Endothelial cell of umbilical vein (primary cell): ENCODE results near the gene CAMTA1. TPM values are rescaled to one million over a fixed set of nuclear protein-coding genes. Genes with fewer than 3 reads are reported as not detected.

Experiments
- BruUV-seq: library from RNA; stranded (reverse); fragments of 400-500 nt; replicated peaks from 2 replicates; lab custom pipeline; 2021; lab: Mats Ljungman, UMichigan
- CTCF ChIA-PET: fragments of 300-600, 350-600 bp; sonication (Branson Sonifier 250); formaldehyde crosslinking; loops from one replicate; lab custom pipeline; 2021; ENCODE audit warnings: antibody characterized with exemption, inconsistent platforms; lab: Charles Lee
- POLR2A ChIA-PET: fragments of 300-600, 350-600 bp; sonication (Branson Sonifier 250); formaldehyde crosslinking; loops from one replicate; lab custom pipeline; 2021; ENCODE audit warnings: antibody characterized with exemption, inconsistent platforms; lab: Charles Lee
- DNase-seq: peaks from one replicate; pipeline ENCODE4 v3.0.0-alpha.2; 2011; ENCODE audit warnings: low read depth, low spot score
- FAIRE-seq: peaks from 2 replicates; lab custom pipeline; 2011; peaks lifted over from hg19 to GRCh38; lab: Jason Lieb, UNC
- H2AFZ ChIP-seq: 2 replicates; pipeline ENCODE4 v1.6.0; 2012; ENCODE audit warnings: low read depth, low read length, control low read depth, inconsistent platforms
- H3K27ac ChIP-seq: 2 replicates; pipeline ENCODE4 v1.5.1; 2011; ENCODE audit warnings: low read depth, mild to moderate bottlenecking, control low read depth, low read length, moderate library complexity; ENCODE audit not compliant: insufficient read depth
- H3K27me3 ChIP-seq, 2 experiments: 2 replicates each; pipeline versions ENCODE4 v1.6.0 to v1.6.1; 2011; ENCODE audit warnings: low read length in 2 of 2, mixed read lengths in 1 of 2; ENCODE audit not compliant: control insufficient read depth in 2 of 2, insufficient read depth in 2 of 2
- H3K36me3 ChIP-seq, 2 experiments: 2 replicates in 1 of 2; 3 replicates in 1 of 2; pipeline ENCODE4 v1.5.1; 2011; ENCODE audit warnings: low read length in 2 of 2, mild to moderate bottlenecking in 1 of 2, moderate library complexity in 1 of 2; ENCODE audit not compliant: control insufficient read depth in 2 of 2, insufficient read depth in 2 of 2; ENCODE audit errors: extremely low read depth in 1 of 2
- H3K4me1 ChIP-seq: 3 replicates; pipeline ENCODE4 v1.5.1; 2011; ENCODE audit warnings: mild to moderate bottlenecking, low read length; ENCODE audit not compliant: control insufficient read depth, insufficient read depth; ENCODE audit errors: extremely low read depth
- H3K4me2 ChIP-seq: 2 replicates; pipeline ENCODE4 v1.6.1; 2011; ENCODE audit warnings: low read length, control low read depth, mixed read lengths; ENCODE audit not compliant: insufficient read depth
- H3K4me3 ChIP-seq, 3 experiments: fragments of 200-600 bp in 1 of 3; sonication (generic), shearing (Covaris generic) in 1 of 3; replicated peaks in 1 of 3; 2 replicates each; pipeline ENCODE4 v1.5.1; 2011 to 2016; ENCODE audit warnings: control low read depth in 3 of 3, low read length in 3 of 3, mild to moderate bottlenecking in 2 of 3, inconsistent platforms in 1 of 3, low read depth in 1 of 3, moderate library complexity in 1 of 3; ENCODE audit not compliant: insufficient read depth in 1 of 3
- H3K79me2 ChIP-seq: 2 replicates; pipeline ENCODE4 v1.6.0; 2012; ENCODE audit warnings: low read length, inconsistent platforms; ENCODE audit not compliant: control insufficient read depth, insufficient read depth
- H3K9ac ChIP-seq: replicated peaks from 2 replicates; pipeline ENCODE3; 2011; ENCODE audit warnings: low read length, control low read depth; ENCODE audit not compliant: insufficient read depth; ENCODE audit errors: extremely low read depth
- H3K9me1 ChIP-seq: replicated peaks from 3 replicates; pipeline ENCODE4 v1.6.0; 2011; ENCODE audit warnings: mild to moderate bottlenecking, low read length; ENCODE audit not compliant: control insufficient read depth, insufficient read depth; ENCODE audit errors: extremely low read depth
- H3K9me3 ChIP-seq: replicated peaks from 2 replicates; pipeline ENCODE4 v1.5.1; 2012; ENCODE audit warnings: low read length, inconsistent platforms; ENCODE audit not compliant: control insufficient read depth, insufficient read depth
- H4K20me1 ChIP-seq: replicated peaks from 2 replicates; pipeline ENCODE3; 2011; ENCODE audit warnings: mild to moderate bottlenecking, low read length; ENCODE audit not compliant: control insufficient read depth, insufficient read depth; ENCODE audit errors: extremely low read depth
- CTCF ChIP-seq, 2 donors: IDR thresholded peaks; 1 replicate in 1 of 2; 2 replicates in 1 of 2; pipeline ENCODE4 v1.5.1; 2011; ENCODE audit warnings: low read length in 2 of 2, mild to moderate bottlenecking in 2 of 2, moderate library complexity in 2 of 2, control low read depth in 1 of 2, inconsistent platforms in 1 of 2, low read depth in 1 of 2; ENCODE audit not compliant: insufficient read depth in 1 of 2; ENCODE audit errors: extremely low read depth in 1 of 2
- EZH2 ChIP-seq: IDR thresholded peaks from 2 replicates; pipeline ENCODE4 v1.6.1; 2012; ENCODE audit warnings: borderline replicate concordance, low read depth, mild to moderate bottlenecking, moderate library complexity, low read length, inconsistent platforms; ENCODE audit not compliant: severe bottlenecking
- FOS ChIP-seq: IDR thresholded peaks from 2 replicates; pipeline ENCODE4 v1.6.1; 2011; ENCODE audit warnings: mild to moderate bottlenecking, low read length, moderate library complexity, borderline replicate concordance; ENCODE audit not compliant: insufficient read depth
- GATA2 ChIP-seq: IDR thresholded peaks from 2 replicates; pipeline ENCODE4 v1.7.0; 2011; ENCODE audit warnings: low read depth, mild to moderate bottlenecking, moderate library complexity, mixed read lengths, low read length; ENCODE audit not compliant: insufficient read length, insufficient read depth
- JUN ChIP-seq: IDR thresholded peaks from 2 replicates; pipeline ENCODE4 v1.6.1; 2011; ENCODE audit warnings: borderline replicate concordance, low read depth; ENCODE audit not compliant: insufficient read length, insufficient read depth
- MAX ChIP-seq: IDR thresholded peaks from 2 replicates; pipeline ENCODE4 v1.6.1; 2011; ENCODE audit not compliant: insufficient read depth, insufficient read length
- MYC ChIP-seq: IDR thresholded peaks from one replicate; pipeline ENCODE4 v1.6.1; 2011; ENCODE audit warnings: mild to moderate bottlenecking, low read depth, low read length
- POLR2A ChIP-seq: IDR thresholded peaks from 2 replicates; pipeline ENCODE4 v1.6.1; 2012; ENCODE audit warnings: low read depth, mild to moderate bottlenecking, control low read depth, low read length
- POLR2AphosphoS5 ChIP-seq: IDR thresholded peaks from 2 replicates; pipeline ENCODE4 v1.6.1; 2012; ENCODE audit warnings: low read depth, mild to moderate bottlenecking, control low read depth, low read length, moderate library complexity; ENCODE audit not compliant: insufficient read depth
- dilution Hi-C: fragments of 300-500 bp; cut with MboI; formaldehyde crosslinking; loops from one replicate; pipeline ENCODE4 v1.15.0; 2019; ENCODE audit warnings: low sequenced_read_pairs; ENCODE audit not compliant: extremely low pct_ligation_motif_present
- intact Hi-C: fragments of 100-400 bp; cut with micrococcal nuclease; formaldehyde crosslinking; loops from one replicate; pipeline ENCODE4 v1.10.0; 2022
- polyA plus RNA-seq, 4 experiments: library from polyadenylated mRNA; depleted of rRNA in 3 of 4; stranded (reverse) in 3 of 4; unstranded in 1 of 4; fragments of >200 nt; gene quantifications; 2 replicates each; pipeline versions ENCODE4 v1.2.1 to v1.2.3, GENCODE V29; 2011 to 2012; ENCODE audit warnings: missing spikeins in 1 of 4
- total RNA-seq: library from RNA; stranded (reverse); gene quantifications from 2 replicates; pipeline ENCODE4 v1.2.3, GENCODE V29; 2021

Gene CAMTA1
- total and polyA plus RNA-seq, 2 donors (not counting 3 experiments of a cell fraction or from before 2014, with no cell fraction given) = 50.8 to 92.7 TPM

- peak within 1 kb of the TSS; percentile 97 for H2AFZ ChIP-seq
- POLR2A ChIA-PET = no interaction called here
- TSS peak; percentile 39 for BruUV-seq
- H3K9me3 ChIP-seq = no peaks in the 10 kb centered on the region
- no peaks in the 10 kb centered on the region for H3K27me3 ChIP-seq
- peak; percentile 70 for TF ChIP-seq POLR2A
- TF ChIP-seq GATA2 = no peak
- peak; percentile 71 for TF ChIP-seq POLR2AphosphoS5
- peaks cover 38% of the 10 kb centered on the region for H3K79me2 ChIP-seq
- peak within 1 kb of the TSS; percentile 92 for H3K4me2 ChIP-seq
- peak within 1 kb of the TSS; percentile 92 for H3K9ac ChIP-seq
- CTCF ChIA-PET = interaction anchor here (0.8 to 1.8 kb wide), 5 partner anchors 16 to 104 kb away, joined by 3 to 7 read pairs (median 3); no protein-coding TSS in a partner anchor
- H3K36me3 ChIP-seq = peaks cover 0 to 2% of the 10 kb centered on the region in 2 experiments
- FAIRE-seq (peak; percentile 93), DNase-seq (peak; percentile 83)
- dilution Hi-C loops (no loop called here), intact Hi-C loops (loop anchor here (1.0 to 10.0 kb wide), 3 partner anchors 12 to 986 kb away; partner anchors contain the start of gene CAMTA1)
- peak within 1 kb of the TSS; percentile 86 to 99 (median 96) for H3K4me3 ChIP-seq
- H3K27ac ChIP-seq = peak within 1 kb of the TSS; percentile 74
- peaks cover 12% of the 10 kb centered on the region for H3K4me1 ChIP-seq
- no peaks in the 10 kb centered on the region for H3K9me1 ChIP-seq
- H4K20me1 ChIP-seq = peaks cover 2% of the 10 kb centered on the region
Observed at GRCh38 chr1:7770997-7771822, 986.0 kb downstream of the CAMTA1 start, which contains the start of gene VAMP3. Gene VAMP3 (plus strand): TSS chr1:7771296. CDS start chr1:7771384, 88 bp downstream.

DNA sequence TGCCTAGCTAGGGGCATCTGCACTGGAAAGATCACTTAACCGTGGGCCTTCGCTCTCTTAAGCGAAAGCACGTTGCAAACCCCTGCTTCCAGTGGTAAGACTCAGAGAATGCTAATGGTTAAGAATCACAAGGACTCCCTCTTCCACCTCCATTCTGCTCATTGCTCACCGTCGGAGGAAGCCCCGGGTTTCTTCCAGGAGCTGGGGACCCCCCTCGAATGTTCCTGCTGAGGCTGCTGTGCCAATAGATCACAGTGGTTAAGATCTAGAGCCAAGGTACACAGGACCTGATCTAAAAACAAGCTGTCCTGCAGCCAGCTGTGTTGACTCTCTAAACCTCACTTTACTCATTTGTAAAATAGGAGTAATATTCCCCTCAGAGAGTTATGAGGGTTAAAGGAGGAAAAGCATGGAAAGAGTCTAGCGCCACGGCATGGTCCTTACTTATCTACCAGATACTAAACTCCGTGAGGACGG lies 986.6 kb downstream of the CAMTA1 start:
- Histone ChIP-seq H2AFZ (peak overlapping the region; percentile 87), H3K9me3 (no peaks in the 10 kb centered on the region), H3K27ac (peak overlapping the region; percentile 74), H3K4me1 (peaks cover 12% of the 10 kb centered on the region), H3K4me3 (peak overlapping the region; percentile 86 to 99 (median 96)), H3K27me3 (no peaks in the 10 kb centered on the region), H3K4me2 (peak overlapping the region; percentile 92), H3K36me3 (peaks cover 0 to 2% of the 10 kb centered on the region in 2 experiments), H3K9ac (peak overlapping the region; percentile 92), H4K20me1 (peaks cover 2% of the 10 kb centered on the region), H3K9me1 (no peaks in the 10 kb centered on the region), H3K79me2 (peaks cover 38% of the 10 kb centered on the region)
- dilution Hi-C loops = no loop called here
- ChIA-PET POLR2A (no interaction called here), CTCF (interaction anchor here (0.7 to 1.8 kb wide), 6 partner anchors 16 to 104 kb away, joined by 3 to 7 read pairs (median 3); no protein-coding TSS in a partner anchor)
- TF ChIP-seq MYC = no peak
- TF ChIP-seq FOS = no peak
- no peak for TF ChIP-seq JUN
- TF ChIP-seq GATA2 = no peak
- TF ChIP-seq EZH2 = no peak
- no peak for TF ChIP-seq MAX
- no peak for TF ChIP-seq CTCF (IDR thresholded peaks at IDR 0.05; ENCODE audit: extremely low read depth in 1 of 2, insufficient read depth in 1 of 2, low read depth in 1 of 2, low read length in 2 of 2)
- TF ChIP-seq POLR2AphosphoS5 = no peak
- no peak for TF ChIP-seq POLR2A
- intact Hi-C loops = loop anchor here (1.0 to 10.0 kb wide), 3 partner anchors 11 to 987 kb away; partner anchors contain the start of gene CAMTA1
- FAIRE-seq (no peak), DNase-seq (no peak)
- no TSS peak for BruUV-seq
